ENCODE results near the gene PHACTR3.

The PHACTR3 gene

GRCh38 chr20:59580146-59580946 lies 24.0 kb upstream of the PHACTR3 start:
- H3K27ac ChIP-seq (ENCODE audit: low read depth in 2 of 2, low read length in 2 of 2) = no peak overlapping the region
- no peaks in the 10 kb centered on the region for H3K9me3 ChIP-seq (ENCODE audit: control insufficient read depth in 2 of 2, low read length in 2 of 2)
- H3K36me3 ChIP-seq (ENCODE audit: control insufficient read depth in 2 of 2, insufficient read depth in 2 of 2, low read length in 2 of 2) = no peaks in the 10 kb centered on the region
- no peak overlapping the region for H3K4me3 ChIP-seq (ENCODE audit: low read length in 2 of 2)
- no peak overlapping the region for H3K9ac ChIP-seq (ENCODE audit: low read depth in 1 of 2, low read length in 2 of 2)
- H3K27me3 ChIP-seq (ENCODE audit: control insufficient read depth in 2 of 2, insufficient read depth in 2 of 2, low read length in 2 of 2) = peaks cover 6 to 21% of the 10 kb centered on the region in 2 donors
- no peaks in the 10 kb centered on the region for H3K4me1 ChIP-seq (ENCODE audit: control insufficient read depth in 2 of 2, insufficient read depth in 2 of 2, low read length in 2 of 2)

- peaks cover 5 to 16% of the 10 kb centered on the region in 2 donors for H3K27me3 ChIP-seq (ENCODE audit: control insufficient read depth in 2 of 2, insufficient read depth in 2 of 2, low read length in 2 of 2)
- H3K4me3 ChIP-seq (ENCODE audit: low read length in 2 of 2) = no peak overlapping the region
- H3K27ac ChIP-seq (ENCODE audit: low read depth in 2 of 2, low read length in 2 of 2) = no peak overlapping the region
- H3K36me3 ChIP-seq (ENCODE audit: control insufficient read depth in 2 of 2, insufficient read depth in 2 of 2, low read length in 2 of 2) = no peaks in the 10 kb centered on the region
- no peaks in the 10 kb centered on the region for H3K4me1 ChIP-seq (ENCODE audit: control insufficient read depth in 2 of 2, insufficient read depth in 2 of 2, low read length in 2 of 2)
- H3K9ac ChIP-seq (ENCODE audit: low read depth in 1 of 2, low read length in 2 of 2) = no peak overlapping the region
- H3K9me3 ChIP-seq (ENCODE audit: control insufficient read depth in 2 of 2, low read length in 2 of 2) = no peaks in the 10 kb centered on the region
Measured at GRCh38 chr20:59580991-59581401, 23.3 kb upstream of the PHACTR3 start.

GRCh38 chr20:59581993-59582679 lies 22.2 kb upstream of the PHACTR3 start:
- no peak overlapping the region for H3K9ac ChIP-seq (ENCODE audit: low read depth in 1 of 2, low read length in 2 of 2)
- peaks cover 5 to 6% of the 10 kb centered on the region in 2 donors for H3K27me3 ChIP-seq (ENCODE audit: control insufficient read depth in 2 of 2, insufficient read depth in 2 of 2, low read length in 2 of 2)
- no peak overlapping the region for H3K27ac ChIP-seq (ENCODE audit: low read depth in 2 of 2, low read length in 2 of 2)
- no peaks in the 10 kb centered on the region for H3K9me3 ChIP-seq (ENCODE audit: control insufficient read depth in 2 of 2, low read length in 2 of 2)
- H3K4me1 ChIP-seq (ENCODE audit: control insufficient read depth in 2 of 2, insufficient read depth in 2 of 2, low read length in 2 of 2) = no peaks in the 10 kb centered on the region
- no peaks in the 10 kb centered on the region for H3K36me3 ChIP-seq (ENCODE audit: control insufficient read depth in 2 of 2, insufficient read depth in 2 of 2, low read length in 2 of 2)
- no peak overlapping the region for H3K4me3 ChIP-seq (ENCODE audit: low read length in 2 of 2)

GRCh38 chr20:59583428-59584277 lies 20.7 kb upstream of the PHACTR3 start:
- Histone ChIP-seq H3K36me3 (ENCODE audit: control insufficient read depth in 2 of 2, insufficient read depth in 2 of 2, low read length in 2 of 2) (no peaks in the 10 kb centered on the region), H3K9me3 (ENCODE audit: control insufficient read depth in 2 of 2, low read length in 2 of 2) (no peaks in the 10 kb centered on the region), H3K4me3 (ENCODE audit: low read length in 2 of 2) (no peak overlapping the region), H3K27me3 (ENCODE audit: control insufficient read depth in 2 of 2, insufficient read depth in 2 of 2, low read length in 2 of 2) (no peaks in the 10 kb centered on the region), H3K9ac (ENCODE audit: low read depth in 1 of 2, low read length in 2 of 2) (no peak overlapping the region), H3K27ac (ENCODE audit: low read depth in 2 of 2, low read length in 2 of 2) (no peak overlapping the region), H3K4me1 (ENCODE audit: control insufficient read depth in 2 of 2, insufficient read depth in 2 of 2, low read length in 2 of 2) (no peaks in the 10 kb centered on the region)

- H3K4me1 ChIP-seq (ENCODE audit: control insufficient read depth in 2 of 2, insufficient read depth in 2 of 2, low read length in 2 of 2) = no peaks in the 10 kb centered on the region
- no peaks in the 10 kb centered on the region for H3K9me3 ChIP-seq (ENCODE audit: control insufficient read depth in 2 of 2, low read length in 2 of 2)
- H3K27me3 ChIP-seq (ENCODE audit: control insufficient read depth in 2 of 2, insufficient read depth in 2 of 2, low read length in 2 of 2) = no peaks in the 10 kb centered on the region
- no peak overlapping the region for H3K4me3 ChIP-seq (ENCODE audit: low read length in 2 of 2)
- H3K9ac ChIP-seq (ENCODE audit: low read depth in 1 of 2, low read length in 2 of 2) = no peak overlapping the region
- no peak overlapping the region for H3K27ac ChIP-seq (ENCODE audit: low read depth in 2 of 2, low read length in 2 of 2)
- H3K36me3 ChIP-seq (ENCODE audit: control insufficient read depth in 2 of 2, insufficient read depth in 2 of 2, low read length in 2 of 2) = no peaks in the 10 kb centered on the region
Measured at GRCh38 chr20:59584278-59584925, 19.9 kb upstream of the PHACTR3 start.

GRCh38 chr20:59585714-59586409 lies 18.5 kb upstream of the PHACTR3 start:
- H3K9me3 ChIP-seq (ENCODE audit: control insufficient read depth in 2 of 2, low read length in 2 of 2) = no peaks in the 10 kb centered on the region
- H3K36me3 ChIP-seq (ENCODE audit: control insufficient read depth in 2 of 2, insufficient read depth in 2 of 2, low read length in 2 of 2) = no peaks in the 10 kb centered on the region
- H3K4me1 ChIP-seq (ENCODE audit: control insufficient read depth in 2 of 2, insufficient read depth in 2 of 2, low read length in 2 of 2) = no peaks in the 10 kb centered on the region
- H3K9ac ChIP-seq (ENCODE audit: low read depth in 1 of 2, low read length in 2 of 2) = no peak overlapping the region
- no peaks in the 10 kb centered on the region for H3K27me3 ChIP-seq (ENCODE audit: control insufficient read depth in 2 of 2, insufficient read depth in 2 of 2, low read length in 2 of 2)
- H3K27ac ChIP-seq (ENCODE audit: low read depth in 2 of 2, low read length in 2 of 2) = no peak overlapping the region
- no peak overlapping the region for H3K4me3 ChIP-seq (ENCODE audit: low read length in 2 of 2)

GRCh38 chr20:59586613-59587012 lies 17.7 kb upstream of the PHACTR3 start:
- Histone ChIP-seq H3K36me3 (ENCODE audit: control insufficient read depth in 2 of 2, insufficient read depth in 2 of 2, low read length in 2 of 2) (no peaks in the 10 kb centered on the region), H3K4me1 (ENCODE audit: control insufficient read depth in 2 of 2, insufficient read depth in 2 of 2, low read length in 2 of 2) (no peaks in the 10 kb centered on the region), H3K9ac (ENCODE audit: low read depth in 1 of 2, low read length in 2 of 2) (no peak overlapping the region), H3K27ac (ENCODE audit: low read depth in 2 of 2, low read length in 2 of 2) (no peak overlapping the region), H3K4me3 (ENCODE audit: low read length in 2 of 2) (no peak overlapping the region), H3K9me3 (ENCODE audit: control insufficient read depth in 2 of 2, low read length in 2 of 2) (no peaks in the 10 kb centered on the region), H3K27me3 (ENCODE audit: control insufficient read depth in 2 of 2, insufficient read depth in 2 of 2, low read length in 2 of 2) (no peaks in the 10 kb centered on the region)

- no peak overlapping the region for H3K9ac ChIP-seq (ENCODE audit: low read depth in 1 of 2, low read length in 2 of 2)
- H3K36me3 ChIP-seq (ENCODE audit: control insufficient read depth in 2 of 2, insufficient read depth in 2 of 2, low read length in 2 of 2) = no peaks in the 10 kb centered on the region
- H3K27ac ChIP-seq (ENCODE audit: low read depth in 2 of 2, low read length in 2 of 2) = no peak overlapping the region
- H3K27me3 ChIP-seq (ENCODE audit: control insufficient read depth in 2 of 2, insufficient read depth in 2 of 2, low read length in 2 of 2) = no peaks in the 10 kb centered on the region
- no peaks in the 10 kb centered on the region for H3K4me1 ChIP-seq (ENCODE audit: control insufficient read depth in 2 of 2, insufficient read depth in 2 of 2, low read length in 2 of 2)
- H3K9me3 ChIP-seq (ENCODE audit: control insufficient read depth in 2 of 2, low read length in 2 of 2) = no peaks in the 10 kb centered on the region
- no peak overlapping the region for H3K4me3 ChIP-seq (ENCODE audit: low read length in 2 of 2)
Measured at GRCh38 chr20:59587570-59587969, 16.8 kb upstream of the PHACTR3 start.

GRCh38 chr20:59588236-59588855 lies 16.0 kb upstream of the PHACTR3 start:
- H3K9me3 ChIP-seq (ENCODE audit: control insufficient read depth in 2 of 2, low read length in 2 of 2) = no peaks in the 10 kb centered on the region
- H3K27me3 ChIP-seq (ENCODE audit: control insufficient read depth in 2 of 2, insufficient read depth in 2 of 2, low read length in 2 of 2) = no peaks in the 10 kb centered on the region
- no peak overlapping the region for H3K4me3 ChIP-seq (ENCODE audit: low read length in 2 of 2)
- no peaks in the 10 kb centered on the region for H3K4me1 ChIP-seq (ENCODE audit: control insufficient read depth in 2 of 2, insufficient read depth in 2 of 2, low read length in 2 of 2)
- no peak overlapping the region for H3K9ac ChIP-seq (ENCODE audit: low read depth in 1 of 2, low read length in 2 of 2)
- no peak overlapping the region for H3K27ac ChIP-seq (ENCODE audit: low read depth in 2 of 2, low read length in 2 of 2)
- no peaks in the 10 kb centered on the region for H3K36me3 ChIP-seq (ENCODE audit: control insufficient read depth in 2 of 2, insufficient read depth in 2 of 2, low read length in 2 of 2)
